Upper lobe of left lung (tissue), 4 donors: ENCODE results near the gene FOXO3.

ENCODE experiments used
- POLR2A ChIP-seq, 4 donors: fragments of 450-650 bp; IDR thresholded peaks; one replicate each; pipeline ENCODE4 v1.5.1; 2016 to 2017; ENCODE audit warnings: antibody characterized with exemption in 4 of 4, mild to moderate bottlenecking in 2 of 4
- POLR2AphosphoS5 ChIP-seq, 2 donors: sonication (generic); formaldehyde crosslinking; IDR thresholded peaks; one replicate each; pipeline ENCODE4 v1.5.1; 2017; ENCODE audit warnings: antibody characterized with exemption in 2 of 2
- TF ChIP-seq, protein P1 (sequence below), 6 experiments: fragments of 450-650 bp in 4 of 6; fragments of 200-600 bp in 2 of 6; sonication (generic) in 2 of 6; IDR thresholded peaks; one replicate each; pipeline ENCODE4 v1.5.1; 2016 to 2019; ENCODE audit warnings: antibody characterized with exemption in 6 of 6

GRCh38 chr6:108610270-108610839 lies 49.6 kb downstream of the FOXO3 start:
- TF ChIP-seq POLR2A (IDR thresholded peaks at IDR 0.05): no peak
- TF ChIP-seq, protein P1, sequence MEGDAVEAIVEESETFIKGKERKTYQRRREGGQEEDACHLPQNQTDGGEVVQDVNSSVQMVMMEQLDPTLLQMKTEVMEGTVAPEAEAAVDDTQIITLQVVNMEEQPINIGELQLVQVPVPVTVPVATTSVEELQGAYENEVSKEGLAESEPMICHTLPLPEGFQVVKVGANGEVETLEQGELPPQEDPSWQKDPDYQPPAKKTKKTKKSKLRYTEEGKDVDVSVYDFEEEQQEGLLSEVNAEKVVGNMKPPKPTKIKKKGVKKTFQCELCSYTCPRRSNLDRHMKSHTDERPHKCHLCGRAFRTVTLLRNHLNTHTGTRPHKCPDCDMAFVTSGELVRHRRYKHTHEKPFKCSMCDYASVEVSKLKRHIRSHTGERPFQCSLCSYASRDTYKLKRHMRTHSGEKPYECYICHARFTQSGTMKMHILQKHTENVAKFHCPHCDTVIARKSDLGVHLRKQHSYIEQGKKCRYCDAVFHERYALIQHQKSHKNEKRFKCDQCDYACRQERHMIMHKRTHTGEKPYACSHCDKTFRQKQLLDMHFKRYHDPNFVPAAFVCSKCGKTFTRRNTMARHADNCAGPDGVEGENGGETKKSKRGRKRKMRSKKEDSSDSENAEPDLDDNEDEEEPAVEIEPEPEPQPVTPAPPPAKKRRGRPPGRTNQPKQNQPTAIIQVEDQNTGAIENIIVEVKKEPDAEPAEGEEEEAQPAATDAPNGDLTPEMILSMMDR (IDR thresholded peaks at IDR 0.05): no peak
- TF ChIP-seq POLR2AphosphoS5 (IDR thresholded peaks at IDR 0.05): no peak
